GM21367 (cell line): ENCODE measurements around the gene BRINP1.
"Not testable (repeated sequence)": the region's sequence is repeated elsewhere in the genome, so short reads cannot be mapped to it uniquely, and the experiment has no call there.

Experiments used
- ATAC-seq: cut with Tn5 transposase; IDR thresholded peaks from one replicate; pipeline ENCODE4 v1.9.1; 2021; ENCODE audit not compliant: unreplicated experiment

The BRINP1 gene

GRCh38 chr9:119215651-119216050 is 153.6 kb downstream of the BRINP1 start:
- no peak for ATAC-seq

- ATAC-seq, result no peak
Observed at GRCh38 chr9:119213471-119213870, 155.8 kb downstream of the BRINP1 start.

GRCh38 chr9:119197893-119198607 is 171.2 kb downstream of the BRINP1 start:
- ATAC-seq, result no peak

- no peak for ATAC-seq
Observed at GRCh38 chr9:119195521-119195920, 173.7 kb downstream of the BRINP1 start.

GRCh38 chr9:119185298-119185697 is 183.9 kb downstream of the BRINP1 start:
- ATAC-seq, result no peak

- ATAC-seq, result no peak
Observed at GRCh38 chr9:119184265-119184936, 184.8 kb downstream of the BRINP1 start.

GRCh38 chr9:119181561-119181960 is 187.7 kb downstream of the BRINP1 start:
- no peak for ATAC-seq

- ATAC-seq, result no peak
Observed at GRCh38 chr9:119180897-119181296, 188.3 kb downstream of the BRINP1 start.

- no peak for ATAC-seq
Observed at GRCh38 chr9:119179701-119180100, 189.5 kb downstream of the BRINP1 start.

GRCh38 chr9:119177196-119177595 is 192.0 kb downstream of the BRINP1 start:
- no peak for ATAC-seq

GRCh38 chr9:119175581-119175980 is 193.7 kb downstream of the BRINP1 start:
- no peak for ATAC-seq

GRCh38 chr9:119169222-119169621 is 200.0 kb downstream of the BRINP1 start:
- not testable (repeated sequence) for ATAC-seq

- ATAC-seq, result no peak
Observed at GRCh38 chr9:119167876-119168275, 201.4 kb downstream of the BRINP1 start.

GRCh38 chr9:119167267-119167666 is 202.0 kb downstream of the BRINP1 start:
- no peak for ATAC-seq

GRCh38 chr9:119166096-119166495 is 203.1 kb downstream of the BRINP1 start:
- ATAC-seq, result no peak

- no peak for ATAC-seq
Observed at GRCh38 chr9:119165131-119165530, 204.1 kb downstream of the BRINP1 start.

- ATAC-seq, result no peak
Observed at GRCh38 chr9:119164716-119165115, 204.5 kb downstream of the BRINP1 start.

- ATAC-seq, result no peak
Observed at GRCh38 chr9:119160551-119160950, 208.7 kb downstream of the BRINP1 start.

- no peak for ATAC-seq
Observed at GRCh38 chr9:119159386-119159785, 209.8 kb downstream of the BRINP1 start.

GRCh38 chr9:119157196-119157595 is 212.0 kb downstream of the BRINP1 start:
- ATAC-seq, result no peak

- ATAC-seq, result no peak
Observed at GRCh38 chr9:119156354-119156753, 212.9 kb downstream of the BRINP1 start.

GRCh38 chr9:119154527-119154926 is 214.7 kb downstream of the BRINP1 start:
- ATAC-seq, result no peak

GRCh38 chr9:119153402-119153801 is 215.8 kb downstream of the BRINP1 start:
- no peak for ATAC-seq
